DMS79 (cell line): ENCODE data around the gene NACAD.
A peak's percentile ranks its signal among the peaks of the same experiment; 100 is the strongest.

Experiments
- DNase-seq: peaks from one replicate; lab custom pipeline; 2025; lab: John Stamatoyannopoulos, UW

Gene NACAD

DNA sequence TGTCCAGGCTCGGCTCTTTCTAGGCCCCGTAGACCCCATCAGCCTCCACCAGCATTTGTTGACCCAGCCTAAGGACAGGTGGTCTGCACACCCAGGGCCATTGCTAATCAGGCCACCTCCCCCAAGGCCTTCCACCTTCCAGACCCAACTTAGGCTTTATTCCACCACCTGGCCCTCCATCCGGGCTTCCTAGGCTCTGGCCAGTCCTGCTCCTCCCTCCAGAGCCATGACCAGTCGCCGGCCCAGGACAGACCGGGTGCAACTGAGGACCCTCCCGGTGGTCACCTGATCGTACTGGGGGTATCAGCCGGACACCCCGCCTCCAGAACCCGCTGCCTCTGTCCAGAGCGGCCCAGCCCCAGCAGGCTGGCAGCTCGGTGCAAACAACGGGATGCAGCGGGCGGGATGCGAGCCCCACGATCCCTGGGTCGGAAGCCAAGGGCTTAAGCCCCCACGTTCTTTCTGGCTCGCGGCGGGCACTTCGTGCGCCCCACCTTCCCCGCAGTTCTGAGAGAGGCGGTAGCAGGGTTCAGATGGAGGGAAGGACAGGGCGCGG, 545 bp downstream of the NACAD start:
- DNase-seq, result no peak

DNA sequence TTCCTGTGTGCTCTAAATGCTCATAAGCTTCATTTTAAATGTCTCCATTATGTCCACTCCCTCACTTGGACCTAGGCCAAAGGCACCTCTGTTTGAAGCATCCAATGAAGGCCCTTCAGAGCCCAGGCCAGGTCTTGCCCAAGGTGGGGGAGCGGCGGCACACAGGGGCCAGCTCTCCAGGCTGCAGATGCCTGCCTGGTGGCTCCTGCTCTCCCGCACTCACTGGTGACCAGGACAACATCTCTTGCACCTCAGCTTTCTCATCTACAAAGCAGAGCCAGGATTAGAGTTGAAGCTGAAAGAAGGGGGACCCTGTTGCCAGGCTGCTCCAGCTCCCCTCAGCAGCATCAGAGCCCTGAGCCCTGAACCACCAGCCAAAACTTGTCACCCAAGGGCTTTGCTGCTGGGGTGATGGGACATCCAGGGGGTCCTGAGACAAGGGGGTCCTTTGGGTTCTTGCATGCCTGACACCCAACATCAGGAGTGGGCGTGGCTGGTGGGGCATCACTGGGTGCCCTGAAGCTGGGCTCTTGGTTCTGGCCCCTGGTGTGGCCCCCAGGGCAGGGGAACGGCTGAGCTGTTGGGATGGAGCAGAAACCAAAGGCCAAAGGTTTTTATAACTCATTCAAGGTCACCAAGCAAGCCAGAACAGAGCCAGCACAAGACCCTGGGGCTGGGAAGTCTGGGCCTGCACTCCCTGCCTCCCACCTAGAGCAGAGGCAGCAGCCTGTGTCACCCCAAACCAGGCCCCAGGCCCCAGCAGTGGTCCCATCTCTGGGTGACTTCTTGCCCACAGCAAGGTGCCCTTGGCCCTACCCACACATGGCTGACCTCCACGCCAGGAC, 1.2 kb downstream of the NACAD start:
- no peak for DNase-seq

DNA sequence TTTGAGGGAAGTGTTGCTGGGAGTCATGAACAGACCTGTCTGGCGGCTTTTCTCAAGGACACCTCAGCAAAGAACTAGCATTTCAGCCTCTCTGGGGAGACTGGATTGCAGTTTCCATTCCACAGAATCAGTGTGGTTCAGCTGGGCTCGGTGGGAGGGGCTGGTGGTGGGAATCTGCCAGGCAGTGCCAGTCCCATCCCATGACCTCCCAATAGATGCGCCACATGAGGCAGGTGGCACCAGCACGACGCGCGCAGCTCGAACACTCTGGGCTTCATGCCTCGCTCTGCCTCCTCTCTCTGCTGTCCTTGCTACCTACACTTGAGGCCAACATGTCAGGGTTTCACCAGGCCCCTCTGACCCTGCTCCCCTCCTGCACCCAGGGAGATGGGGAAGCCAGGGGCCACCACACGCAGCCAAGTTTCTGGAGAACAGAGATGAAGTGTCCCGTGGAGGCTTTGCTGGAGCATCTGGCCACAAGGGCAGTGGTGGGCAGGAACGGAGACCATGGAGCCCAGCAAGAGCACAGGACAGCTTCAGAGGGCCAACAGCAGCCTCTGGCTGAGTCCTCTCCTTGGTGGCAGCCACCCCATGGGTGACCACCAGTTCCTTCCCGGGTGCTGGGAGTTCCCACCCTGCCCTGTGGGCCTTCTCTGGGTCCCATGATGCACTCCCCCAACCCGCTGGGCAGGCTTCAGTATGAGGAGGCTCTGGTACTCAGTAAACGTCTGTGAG, 2.3 kb downstream of the NACAD start:
- peak; percentile 35 for DNase-seq

DNA sequence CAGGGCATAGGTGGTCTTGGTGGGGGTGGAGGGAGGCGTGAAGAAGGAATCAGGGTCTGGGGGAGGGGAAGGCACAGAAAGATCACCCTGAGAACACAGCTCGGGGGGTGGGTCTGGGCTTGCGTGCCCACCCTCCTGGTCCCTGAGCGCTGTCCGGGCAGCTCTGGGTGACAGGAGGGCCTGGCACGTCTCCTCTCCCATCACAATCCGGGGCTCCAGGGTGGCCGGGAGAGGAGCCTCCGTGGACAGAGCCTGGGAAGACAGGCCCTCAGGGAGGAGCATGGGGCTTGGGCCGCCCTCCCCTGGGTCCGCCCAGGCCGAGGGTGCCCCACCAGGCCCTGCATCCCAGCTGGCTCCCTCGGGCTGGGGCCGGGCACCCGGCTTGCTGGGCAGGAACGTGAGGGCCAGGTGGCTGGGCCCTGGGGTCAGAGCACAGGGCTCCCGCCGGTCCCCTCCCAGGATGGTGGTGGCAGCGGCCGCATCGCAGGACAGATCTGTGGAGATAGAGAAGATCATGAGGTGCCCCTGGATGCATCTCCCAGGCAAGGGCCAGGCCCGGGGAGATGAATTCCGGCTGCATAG, 3.1 kb downstream of the NACAD start:
- no peak for DNase-seq

DNA sequence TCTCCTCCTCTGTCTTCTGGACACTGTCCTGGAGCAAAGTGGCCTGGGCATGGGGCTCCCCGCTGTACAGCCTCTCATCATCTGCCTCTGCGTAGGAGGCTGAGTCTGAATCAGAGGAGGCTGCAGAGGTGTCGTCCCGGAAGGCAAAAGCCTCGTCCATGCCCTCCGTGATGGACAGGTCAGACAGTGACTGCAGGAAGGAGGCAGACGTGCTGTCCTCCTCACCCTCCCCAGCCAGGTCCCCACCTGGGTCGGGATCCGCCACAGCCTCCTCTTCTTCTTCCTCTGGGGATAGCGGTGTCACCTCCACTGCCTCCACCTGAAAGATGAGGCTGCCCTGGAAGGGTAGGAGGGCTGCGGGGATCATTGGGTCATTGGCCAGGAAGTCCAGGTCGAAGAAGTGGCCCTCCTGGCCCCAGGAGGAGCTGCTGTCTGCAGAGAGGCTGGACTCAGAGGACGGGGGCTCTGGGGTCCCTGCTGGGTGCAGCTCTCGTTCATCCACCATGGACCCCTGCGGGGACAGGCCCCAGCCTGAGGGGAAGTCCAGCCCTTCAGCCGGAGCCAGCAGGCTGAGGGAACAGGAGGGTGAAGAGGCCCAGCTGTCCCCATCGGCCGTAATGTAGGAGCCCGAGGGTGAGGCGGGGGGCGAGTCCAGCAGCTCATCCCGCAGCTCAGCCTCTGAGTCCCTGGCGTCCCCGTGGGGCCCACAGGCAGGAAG, 3.7 kb downstream of the NACAD start:
- no peak for DNase-seq

DNA sequence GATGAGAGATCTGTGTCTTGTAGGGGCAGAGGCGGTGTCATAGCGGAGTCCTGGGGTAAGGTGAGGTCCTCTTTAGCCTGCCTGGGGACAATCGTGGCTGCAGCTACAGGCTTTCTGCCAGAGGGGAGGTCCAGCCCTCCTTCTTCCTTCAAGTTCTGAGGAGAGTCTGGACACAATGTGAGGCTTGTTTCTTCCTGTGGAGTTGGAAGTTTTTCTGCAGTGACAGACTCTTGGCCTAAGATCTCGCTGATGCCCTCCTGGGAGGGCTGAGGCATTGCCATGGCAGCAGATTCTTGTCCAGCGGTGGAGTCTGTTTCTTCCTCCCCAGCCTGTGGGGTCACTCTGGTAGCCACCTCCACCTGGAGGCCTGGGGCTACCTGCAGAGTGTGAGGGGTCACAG, 4.4 kb downstream of the NACAD start:
- no peak for DNase-seq

DNA sequence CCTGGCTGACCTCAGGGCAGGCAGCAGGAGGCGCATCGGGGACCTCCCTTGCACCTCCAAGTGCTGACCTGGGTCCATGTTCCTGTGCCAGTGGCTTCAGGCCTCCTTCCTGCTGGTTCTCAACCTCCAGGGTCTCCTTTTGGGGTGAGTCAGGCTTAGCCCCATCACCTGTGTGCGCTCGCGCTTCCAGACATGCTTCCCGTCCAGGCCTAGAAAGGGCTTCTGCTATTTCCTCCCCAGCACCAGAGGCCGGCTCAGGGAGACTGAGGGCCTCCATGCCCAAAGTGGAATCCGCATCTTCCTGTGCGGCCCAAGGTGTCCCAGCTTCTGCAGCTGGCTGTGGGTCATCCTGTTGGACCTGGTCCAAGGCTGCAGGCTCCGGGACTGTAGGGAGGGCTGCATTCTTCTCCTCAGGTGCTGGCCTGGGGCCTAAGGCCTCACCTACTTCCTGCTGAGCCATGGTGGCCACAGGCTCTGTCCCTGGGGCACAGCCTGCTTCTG, 5.9 kb downstream of the NACAD start:
- DNase-seq, result no peak

DNA sequence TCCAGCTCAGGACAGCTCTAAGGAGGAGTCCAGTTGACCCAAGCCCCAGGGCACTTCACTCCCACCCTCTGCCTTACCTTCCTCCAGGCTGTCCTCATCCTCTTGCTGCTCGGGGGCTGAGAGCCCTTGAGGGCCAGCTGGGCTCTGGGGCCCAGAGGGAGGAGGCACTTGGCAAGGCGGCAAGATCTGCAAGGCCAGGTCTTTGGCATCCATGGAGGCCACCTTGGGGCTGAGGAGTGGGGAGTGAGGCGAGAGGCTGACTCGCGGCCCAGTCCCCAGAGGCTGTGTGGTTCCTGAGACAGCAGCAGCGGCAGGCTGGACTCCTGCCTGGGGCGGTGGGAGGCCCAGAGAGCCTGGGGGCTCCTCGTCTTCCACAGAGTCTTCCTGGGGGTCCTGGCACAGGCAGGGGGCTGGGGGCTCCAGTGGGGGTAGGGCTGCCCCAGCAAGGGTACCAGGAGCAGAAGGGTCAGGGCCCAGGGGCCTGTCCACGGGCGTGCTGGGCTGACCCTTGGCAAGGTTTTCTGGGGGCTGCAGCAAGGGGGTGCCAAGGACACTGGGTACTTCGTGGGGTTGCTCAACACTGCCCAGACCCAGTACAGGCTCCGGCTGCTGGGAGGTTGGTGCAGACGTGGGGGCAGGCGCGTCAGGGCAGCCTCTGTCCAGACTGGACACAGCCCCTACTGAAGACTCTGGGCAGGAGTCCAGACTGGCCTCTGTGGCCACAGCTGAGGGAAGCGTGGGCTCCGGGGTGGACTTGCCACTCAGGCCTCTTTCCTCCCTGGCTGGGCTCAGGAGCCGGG, 6.5 kb downstream of the NACAD start:
- no peak for DNase-seq

DNA sequence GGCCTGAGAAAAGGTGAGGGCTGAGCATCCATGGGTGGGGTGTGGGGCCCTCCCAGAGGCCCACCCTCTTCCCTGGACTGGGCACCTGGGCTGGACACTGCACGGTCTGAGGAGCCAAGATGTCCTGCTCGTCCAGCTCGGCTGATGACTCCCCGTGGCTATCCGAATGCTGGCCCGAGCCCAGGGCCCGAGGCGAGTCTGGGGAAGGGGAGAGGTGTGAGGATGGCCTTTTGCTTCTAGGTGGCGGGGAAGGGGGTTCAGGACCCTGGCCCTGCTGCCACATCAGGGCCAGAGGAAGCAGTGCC, 7.1 kb downstream of the NACAD start:
- DNase-seq, result no peak

DNA sequence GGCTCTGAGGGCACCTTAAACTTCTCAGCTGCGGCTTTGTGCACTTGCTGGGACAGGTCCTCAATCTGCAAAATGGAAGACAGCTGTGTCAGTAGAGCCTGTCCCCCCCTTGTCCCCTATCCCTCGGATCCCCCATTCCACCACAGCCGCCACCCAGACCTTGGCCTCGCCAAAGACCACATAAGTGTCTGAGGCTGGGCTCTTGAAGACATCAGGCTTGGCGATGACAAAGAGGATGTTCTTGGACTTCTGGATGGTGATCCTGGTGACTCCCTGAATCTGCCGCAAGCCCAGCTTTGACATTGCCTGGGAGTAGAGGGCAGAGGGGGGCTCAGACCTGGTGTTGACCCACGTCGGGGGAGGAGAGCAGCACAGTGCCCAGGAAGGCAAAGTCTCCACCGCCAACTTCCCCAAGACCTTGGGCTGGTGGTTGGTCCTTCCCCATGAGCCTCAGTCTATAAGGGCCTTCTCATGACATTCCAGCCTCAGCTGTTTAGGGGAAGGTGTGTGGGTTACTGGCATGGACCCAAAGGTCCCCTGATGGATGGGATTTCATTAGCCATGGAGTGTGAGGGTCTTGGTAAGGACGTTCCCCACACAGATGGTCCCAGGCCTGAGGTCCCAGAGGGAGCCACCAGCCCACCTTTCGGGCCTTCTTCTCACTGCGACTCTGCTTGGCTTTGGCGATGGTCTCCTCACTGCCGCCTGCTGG, 7.7 kb downstream of the NACAD start:
- no peak for DNase-seq

DNA sequence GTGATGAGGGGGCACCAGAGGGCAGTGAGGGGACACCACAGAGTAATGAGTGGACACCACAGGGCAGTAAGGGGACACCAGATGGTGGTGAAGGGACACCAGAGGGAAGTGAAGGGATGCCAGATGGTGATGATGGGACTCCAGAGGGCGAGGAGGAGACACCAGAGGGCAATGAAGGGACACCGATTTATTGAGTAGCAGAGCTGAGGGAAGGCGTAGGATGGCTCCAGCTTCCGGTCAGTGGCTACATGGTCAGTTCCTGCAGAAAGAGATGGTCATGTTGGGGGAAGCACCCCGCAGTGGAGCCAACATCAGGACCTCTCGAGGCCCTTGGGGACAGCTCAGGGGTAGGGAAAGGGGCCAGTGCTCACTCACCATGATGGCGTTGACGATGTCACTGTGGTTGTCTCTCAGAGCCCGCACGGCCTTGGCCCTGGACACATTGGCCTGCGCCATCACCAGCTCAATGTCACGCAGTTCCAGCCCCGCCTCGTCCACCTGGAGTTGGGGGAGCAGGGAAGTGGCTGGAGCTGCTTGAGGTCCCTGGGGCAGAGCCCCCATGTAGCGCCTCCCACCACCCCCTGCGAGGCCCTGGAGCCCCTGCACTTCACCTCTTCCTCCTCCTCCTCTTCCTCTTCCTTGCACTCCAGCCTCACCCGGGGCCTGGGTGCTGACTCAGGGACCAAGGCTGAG, 8.4 kb downstream of the NACAD start:
- no peak for DNase-seq

DNA sequence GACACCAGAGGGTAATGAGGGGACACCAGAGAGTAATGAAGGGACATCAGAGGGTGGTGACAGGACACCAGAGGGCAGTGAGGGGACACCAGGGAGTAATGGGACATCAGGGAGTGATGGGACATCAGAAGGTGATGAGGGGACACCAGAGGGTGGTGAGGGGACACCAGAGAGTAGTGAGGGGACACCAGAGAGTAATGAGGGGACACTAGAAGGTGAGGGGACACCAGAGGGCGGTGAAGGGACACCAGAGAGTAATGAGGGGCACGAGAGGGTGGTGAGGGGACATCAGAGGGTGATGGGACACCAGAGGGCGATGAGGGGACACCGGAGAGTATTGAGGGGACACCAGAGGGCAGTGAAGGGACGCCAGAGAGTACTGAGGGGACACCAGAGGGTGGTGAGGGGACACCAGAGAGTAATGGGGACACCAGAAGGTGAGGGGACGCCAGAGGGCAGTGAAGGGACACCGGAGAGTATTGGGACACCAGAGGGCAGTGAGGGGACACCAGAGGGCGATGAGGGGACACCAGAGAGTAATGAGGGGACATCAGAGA, 10.6 kb downstream of the NACAD start:
- no peak for DNase-seq

DNA sequence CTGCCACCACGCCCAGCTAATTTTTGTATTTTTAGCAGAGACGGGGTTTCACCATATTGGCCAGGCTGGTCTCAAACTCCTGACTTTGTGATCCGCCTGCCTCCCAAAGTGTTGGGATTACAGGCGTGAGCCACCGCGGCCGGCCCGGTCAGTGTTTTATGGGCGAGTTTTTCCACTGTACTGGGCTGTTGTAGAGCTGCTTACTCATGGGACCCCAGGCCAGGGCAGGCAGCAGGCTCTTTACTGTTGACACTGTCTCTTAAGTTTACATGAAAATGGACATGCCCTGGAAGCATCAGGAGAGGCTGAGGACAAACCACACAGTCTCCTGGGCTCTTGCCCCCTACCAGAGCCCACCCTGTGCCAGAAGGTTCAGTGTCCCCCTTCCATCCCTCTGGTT, 11.2 kb downstream of the NACAD start:
- DNase-seq, result no peak

DNA sequence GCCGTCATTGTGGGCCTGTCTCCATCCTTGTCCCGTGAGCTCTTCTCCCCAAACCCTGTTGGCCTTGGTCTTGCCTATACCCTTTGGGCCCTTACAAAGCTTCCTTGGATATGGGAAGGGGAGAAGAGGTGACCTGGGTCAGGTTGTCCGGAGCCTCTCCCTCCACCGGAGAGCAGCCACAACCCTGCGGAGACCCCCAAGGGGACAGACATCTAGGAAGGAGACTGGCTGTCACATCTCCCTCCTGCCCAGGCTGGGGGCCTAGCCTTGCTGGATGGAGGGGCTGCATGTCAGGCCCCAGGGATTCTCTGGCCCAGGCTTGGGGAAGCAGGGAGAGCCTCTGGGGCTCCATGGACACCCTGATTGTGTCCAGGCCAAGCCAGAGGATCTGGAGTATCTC, 11.8 kb downstream of the NACAD start:
- no peak for DNase-seq

DNA sequence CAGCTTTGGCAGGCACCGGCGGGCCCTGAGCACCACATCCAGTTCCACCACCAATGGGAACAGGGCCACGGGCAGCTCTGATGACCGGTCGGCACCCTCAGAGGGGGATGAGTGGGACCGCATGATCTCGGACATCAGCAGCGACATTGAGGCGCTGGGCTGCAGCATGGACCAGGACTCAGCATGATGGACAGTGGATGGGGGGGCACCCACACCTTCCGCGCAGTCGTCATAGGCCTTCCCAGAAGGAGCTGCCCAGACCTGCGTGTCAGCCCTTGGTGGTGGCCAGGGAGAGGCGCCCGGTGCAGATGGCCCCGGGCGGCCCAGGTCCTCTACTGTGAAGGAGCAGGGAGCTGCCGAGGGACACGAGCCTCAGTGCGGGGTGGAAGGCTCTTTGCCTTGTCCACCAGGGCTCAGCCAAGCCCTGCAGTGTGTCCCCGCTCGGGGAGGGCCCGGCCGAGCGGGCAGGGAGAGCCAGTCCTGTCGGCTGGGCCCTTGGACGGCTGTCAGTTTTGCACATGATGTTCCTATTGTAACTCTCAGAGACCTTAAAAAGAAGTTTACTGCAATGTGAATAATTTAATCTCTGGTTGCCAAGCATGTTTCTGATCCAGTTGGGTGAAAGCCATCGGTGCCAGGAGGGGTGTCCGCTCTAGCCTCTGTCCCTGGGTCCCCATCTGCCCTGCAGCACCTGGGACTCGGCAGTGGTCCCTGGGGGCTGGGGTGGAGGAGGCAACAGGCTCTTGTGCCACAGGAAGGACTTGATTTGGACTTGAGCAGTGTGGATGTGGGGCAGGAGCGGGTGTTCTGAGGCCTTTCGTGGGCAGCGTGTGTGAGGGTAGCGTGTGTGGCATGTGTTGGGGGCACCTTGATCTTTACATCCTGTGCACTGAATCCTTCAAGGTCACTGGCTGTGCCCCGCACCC, 12.6 kb downstream of the NACAD start:
- DNase-seq, result no peak

DNA sequence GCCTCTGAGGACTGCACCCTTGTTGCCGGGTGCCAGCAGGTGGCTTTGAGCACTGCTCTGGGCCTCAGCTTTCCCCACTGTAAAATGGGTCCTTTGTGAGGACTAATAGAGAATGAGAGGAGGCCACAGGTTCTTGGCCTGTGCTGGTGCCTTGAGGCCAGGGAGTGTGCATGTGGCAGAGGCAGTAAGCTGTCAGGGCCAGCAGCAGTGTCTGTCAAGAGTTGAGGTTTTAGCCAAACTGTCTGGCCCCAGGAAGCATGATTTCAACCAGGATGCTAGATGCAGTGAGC, 13.5 kb downstream of the NACAD start:
- no peak for DNase-seq

DNA sequence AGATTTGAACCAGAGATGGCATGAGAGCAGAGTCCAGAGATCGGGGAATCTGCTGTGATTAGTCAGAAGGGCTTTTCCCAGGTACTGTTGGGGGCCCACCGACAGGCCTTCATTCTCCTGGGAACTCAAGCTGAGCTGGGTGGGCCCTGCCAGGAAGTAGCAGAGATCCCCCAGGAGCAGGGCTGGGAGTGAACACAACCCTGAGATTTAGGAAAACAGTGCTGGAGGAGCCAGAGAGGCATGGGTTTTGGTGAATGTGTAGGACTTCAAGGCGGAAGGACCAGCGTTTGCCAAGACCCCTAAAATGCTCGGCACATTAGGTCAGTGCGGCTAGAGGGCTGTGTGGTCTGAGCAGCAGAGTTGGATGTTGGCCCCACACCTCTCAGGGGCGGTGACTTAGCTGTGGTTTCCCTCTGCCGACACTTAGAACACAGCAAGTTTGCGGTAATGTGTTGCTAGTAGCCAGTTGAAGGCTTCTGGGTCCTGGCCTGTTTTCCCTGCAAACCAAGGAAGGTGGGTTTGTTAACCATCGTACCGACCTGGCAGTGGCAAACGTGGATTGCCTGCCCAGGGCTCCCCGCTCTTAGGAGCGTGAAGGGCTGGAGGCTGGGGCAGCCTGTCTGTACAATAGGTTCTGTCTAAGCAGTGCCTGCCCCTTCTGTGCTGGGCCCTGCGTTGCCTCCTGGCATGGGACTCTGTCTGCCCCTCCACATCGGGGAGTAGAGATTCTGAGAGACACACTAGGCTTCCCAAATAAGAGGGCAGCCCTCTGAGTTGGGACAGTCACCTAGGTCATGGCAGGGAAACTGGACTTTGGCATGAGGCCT, 14.0 kb downstream of the NACAD start:
- DNase-seq, result no peak
